ENCODE data around the gene RAB9A. TPM values are rescaled to one million over a fixed set of nuclear protein-coding genes. Genes with fewer than 3 reads are reported as not detected.
"Not testable (repeated sequence)": the region's sequence is repeated elsewhere in the genome, so short reads cannot be mapped to it uniquely, and the experiment has no call there.

Gene RAB9A
- total RNA-seq, 2 experiments from 2014 or later: 16.8 to 17.5 TPM

DNA sequence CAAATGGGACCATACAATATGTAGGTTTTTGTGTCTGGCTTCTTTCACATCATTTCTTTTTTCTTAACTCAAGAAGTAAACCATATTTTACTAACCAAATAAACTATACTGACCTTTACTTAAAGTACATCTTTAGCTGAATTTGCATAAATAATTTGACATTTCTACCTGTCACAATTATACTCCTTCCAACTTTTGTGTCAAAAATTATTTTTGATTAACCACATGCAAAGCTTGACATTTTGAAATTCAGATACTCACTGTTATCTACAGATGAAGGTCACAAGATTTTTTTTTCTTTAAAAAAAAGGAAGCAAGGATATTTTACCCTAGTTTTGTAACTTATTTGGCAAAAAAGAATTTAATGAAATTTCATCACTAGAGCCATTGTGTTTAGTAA is 12.0 kb upstream of the RAB9A start:
- H3K27ac Mint-ChIP-seq: no peak overlapping the region
- H3K4me1 Mint-ChIP-seq: peaks cover 3% of the 10 kb centered on the region
- no peaks in the 10 kb centered on the region for H3K27me3 Mint-ChIP-seq
- no peak overlapping the region for H3K4me3 Mint-ChIP-seq
- DNase-seq: no peak
- POLR2A ChIA-PET: no interaction called here
- H3K36me3 Mint-ChIP-seq (ENCODE audit: low read depth): no peaks in the 10 kb centered on the region
- CTCF ChIA-PET: no interaction called here
- H3K9me3 Mint-ChIP-seq: no peaks in the 10 kb centered on the region

GRCh38 chrX:13679700-13680099 is 9.2 kb upstream of the RAB9A start:
- DNase-seq; H3K27ac Mint-ChIP-seq; H3K4me1 Mint-ChIP-seq; H3K36me3 Mint-ChIP-seq (ENCODE audit: low read depth); POLR2A ChIA-PET; H3K9me3 Mint-ChIP-seq; H3K4me3 Mint-ChIP-seq; H3K27me3 Mint-ChIP-seq; CTCF ChIA-PET: not testable (repeated sequence)

GRCh38 chrX:13681595-13681994 is 7.3 kb upstream of the RAB9A start:
- POLR2A ChIA-PET: no interaction called here
- H3K36me3 Mint-ChIP-seq (ENCODE audit: low read depth): no peaks in the 10 kb centered on the region
- H3K27ac Mint-ChIP-seq: no peak overlapping the region
- H3K9me3 Mint-ChIP-seq: no peaks in the 10 kb centered on the region
- H3K4me3 Mint-ChIP-seq: no peak overlapping the region
- peaks cover 11% of the 10 kb centered on the region for H3K4me1 Mint-ChIP-seq
- no peaks in the 10 kb centered on the region for H3K27me3 Mint-ChIP-seq
- no peak for DNase-seq
- CTCF ChIA-PET: no interaction called here

DNA sequence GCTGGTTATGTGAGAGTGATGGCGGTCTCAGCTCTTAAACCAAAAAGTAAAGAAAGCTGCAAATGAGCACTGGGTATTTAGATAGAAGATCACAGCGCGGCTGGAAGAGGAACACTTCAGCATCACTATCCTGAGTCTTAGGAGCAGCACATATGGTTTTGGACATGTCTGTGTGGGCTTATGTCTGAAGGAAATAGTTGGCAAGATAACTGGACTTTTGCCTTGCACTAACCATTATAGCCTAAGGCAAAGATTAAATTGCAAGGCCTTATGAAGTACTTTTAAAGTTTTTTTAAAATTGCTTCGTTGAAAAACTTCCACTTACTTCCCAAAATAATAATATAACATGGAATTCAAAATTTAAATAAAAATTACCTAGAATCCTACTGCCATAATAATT is 4.6 kb upstream of the RAB9A start:
- Mint-ChIP-seq H3K27ac (no peak overlapping the region), H3K36me3 (ENCODE audit: low read depth) (no peaks in the 10 kb centered on the region), H3K4me3 (no peak overlapping the region), H3K9me3 (no peaks in the 10 kb centered on the region), H3K4me1 (peaks cover 22% of the 10 kb centered on the region), H3K27me3 (no peaks in the 10 kb centered on the region)
- ChIA-PET POLR2A (no interaction called here), CTCF (no interaction called here)
- DNase-seq: no peak

GRCh38 chrX:13685126-13685763 is 3.7 kb upstream of the RAB9A start:
- Mint-ChIP-seq H3K27me3 (no peaks in the 10 kb centered on the region), H3K27ac (no peak overlapping the region), H3K36me3 (ENCODE audit: low read depth) (peaks cover under 1% of the 10 kb centered on the region), H3K9me3 (no peaks in the 10 kb centered on the region), H3K4me1 (peaks cover 23% of the 10 kb centered on the region), H3K4me3 (no peak overlapping the region)
- DNase-seq: no peak
- ChIA-PET CTCF (no interaction called here), POLR2A (no interaction called here)

DNA sequence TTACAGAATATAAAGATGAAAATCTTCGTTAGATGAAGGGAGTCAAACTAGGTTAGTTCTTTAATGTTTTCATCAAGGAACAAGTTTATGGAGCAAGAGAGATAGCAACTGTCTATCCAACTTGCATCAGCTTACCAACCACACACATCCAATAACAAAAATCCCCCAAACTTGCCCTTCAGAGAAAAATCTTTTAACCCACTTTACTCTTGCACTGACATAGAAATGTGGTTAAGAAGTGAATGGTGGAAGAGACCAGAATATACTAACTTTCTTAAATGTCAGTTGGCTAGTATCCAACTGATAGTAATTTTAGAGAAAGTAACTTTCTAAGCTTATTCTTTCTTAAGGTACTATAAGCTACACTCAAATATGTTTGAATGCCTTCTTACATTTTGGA is 1.7 kb upstream of the RAB9A start:
- CTCF ChIA-PET: interaction anchor here (0.8 to 1.8 kb wide), 4 partner anchors 25 to 345 kb away, joined by 3 to 6 read pairs (median 3); no protein-coding TSS in a partner anchor
- DNase-seq: no peak
- Mint-ChIP-seq H3K27ac (no peak overlapping the region), H3K9me3 (no peaks in the 10 kb centered on the region), H3K27me3 (no peaks in the 10 kb centered on the region), H3K36me3 (ENCODE audit: low read depth) (peaks cover 6% of the 10 kb centered on the region), H3K4me1 (peaks cover 36% of the 10 kb centered on the region), H3K4me3 (no peak overlapping the region)
- POLR2A ChIA-PET: interaction anchor here (1.5 to 3.9 kb wide), 3 partner anchors 17 to 48 kb away, joined by 5 to 45 read pairs (median 8); partner anchors contain the start of genes OFD1, TCEANC and TRAPPC2

- H3K9me3 Mint-ChIP-seq: no peaks in the 10 kb centered on the region
- H3K4me3 Mint-ChIP-seq: peak overlapping the region; percentile 82
- H3K27ac Mint-ChIP-seq: peak overlapping the region; percentile 75
- H3K36me3 Mint-ChIP-seq (ENCODE audit: low read depth): peaks cover 6% of the 10 kb centered on the region
- H3K27me3 Mint-ChIP-seq: no peaks in the 10 kb centered on the region
- ChIA-PET CTCF (interaction anchor here (1.0 to 1.8 kb wide), 5 partner anchors 26 to 344 kb away, joined by 3 to 6 read pairs (median 3); no protein-coding TSS in a partner anchor), POLR2A (interaction anchor here (0.7 to 3.9 kb wide), 10 partner anchors 9 to 341 kb away, joined by 3 to 45 read pairs (median 6); partner anchors contain the start of genes OFD1, TCEANC and TRAPPC2)
- H3K4me1 Mint-ChIP-seq: peaks cover 48% of the 10 kb centered on the region
- DNase-seq: no peak
Measured at GRCh38 chrX:13688384-13688957, 457 bp upstream of the RAB9A start.

- peak overlapping the region; percentile 82 for H3K4me3 Mint-ChIP-seq
- CTCF ChIA-PET: interaction anchor here (2.0 kb wide), 1 partner anchor 27 kb away, joined by 7 read pairs; no protein-coding TSS in a partner anchor
- no peak for DNase-seq
- peaks cover 6% of the 10 kb centered on the region for H3K36me3 Mint-ChIP-seq (ENCODE audit: low read depth)
- no peaks in the 10 kb centered on the region for H3K27me3 Mint-ChIP-seq
- H3K27ac Mint-ChIP-seq: peak overlapping the region; percentile 74
- no peaks in the 10 kb centered on the region for H3K9me3 Mint-ChIP-seq
- H3K4me1 Mint-ChIP-seq: peaks cover 58% of the 10 kb centered on the region
- POLR2A ChIA-PET: interaction anchor here (1.5 to 3.9 kb wide), 4 partner anchors 7 to 45 kb away, joined by 6 to 45 read pairs (median 12); partner anchors contain the start of genes OFD1 and TRAPPC2
Measured at GRCh38 chrX:13689741-13690211, 848 bp downstream of the RAB9A start.

GRCh38 chrX:13690836-13691235 is 1.9 kb downstream of the RAB9A start:
- Mint-ChIP-seq H3K36me3 (ENCODE audit: low read depth) (peaks cover 13% of the 10 kb centered on the region), H3K4me1 (peaks cover 57% of the 10 kb centered on the region), H3K27me3 (no peaks in the 10 kb centered on the region), H3K27ac (no peak overlapping the region), H3K9me3 (no peaks in the 10 kb centered on the region), H3K4me3 (peak overlapping the region; percentile 82)
- POLR2A ChIA-PET: interaction anchor here (3.0 kb wide), 1 partner anchor 44 kb away, joined by 14 read pairs; the partner anchor contains the start of genes OFD1 and TRAPPC2
- DNase-seq: no peak
- CTCF ChIA-PET: interaction anchor here (2.0 kb wide), 1 partner anchor 28 kb away, joined by 7 read pairs; no protein-coding TSS in a partner anchor

- Mint-ChIP-seq H3K27me3 (no peaks in the 10 kb centered on the region), H3K4me3 (no peak overlapping the region), H3K36me3 (ENCODE audit: low read depth) (peaks cover 13% of the 10 kb centered on the region), H3K9me3 (no peaks in the 10 kb centered on the region), H3K27ac (no peak overlapping the region), H3K4me1 (peaks cover 60% of the 10 kb centered on the region)
- POLR2A ChIA-PET: interaction anchor here (1.2 to 3.0 kb wide), 2 partner anchors 22 to 43 kb away, joined by 3 to 14 read pairs; partner anchors contain the start of genes OFD1 and TRAPPC2
- no peak for DNase-seq
- CTCF ChIA-PET: interaction anchor here (1.2 kb wide), 1 partner anchor 42 kb away, joined by 3 read pairs; the partner anchor contains the start of genes OFD1 and TRAPPC2
Measured at GRCh38 chrX:13691841-13692371, 3.0 kb downstream of the RAB9A start.

DNA sequence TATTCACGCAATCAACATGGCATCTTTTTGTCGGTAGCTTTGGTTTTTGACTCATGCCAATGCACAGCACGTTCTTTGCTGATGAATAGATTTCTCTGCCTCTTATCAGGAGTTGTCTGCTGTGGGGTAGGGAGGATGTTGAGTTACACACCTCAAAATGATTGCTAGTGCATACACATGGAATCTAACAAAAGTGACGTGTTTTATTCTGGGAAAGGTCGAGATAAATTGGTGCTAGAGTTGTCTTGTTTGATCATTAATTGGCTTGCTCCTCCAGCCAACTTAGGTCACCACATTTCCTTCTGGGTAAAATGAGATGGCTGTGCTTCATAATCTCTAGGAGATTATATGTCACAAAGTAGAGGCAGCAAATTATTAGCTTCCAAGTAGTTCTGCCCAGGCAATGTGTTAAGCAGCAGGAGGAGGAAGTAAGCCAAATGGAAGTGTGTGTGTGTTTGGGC is 3.9 kb downstream of the RAB9A start:
- Mint-ChIP-seq H3K27me3 (no peaks in the 10 kb centered on the region), H3K36me3 (ENCODE audit: low read depth) (peaks cover 16% of the 10 kb centered on the region), H3K9me3 (no peaks in the 10 kb centered on the region), H3K4me3 (no peak overlapping the region), H3K4me1 (peaks cover 62% of the 10 kb centered on the region), H3K27ac (no peak overlapping the region)
- POLR2A ChIA-PET: interaction anchor here (1.2 to 3.0 kb wide), 2 partner anchors 23 to 42 kb away, joined by 3 to 14 read pairs; partner anchors contain the start of genes OFD1 and TRAPPC2
- CTCF ChIA-PET: interaction anchor here (1.2 kb wide), 1 partner anchor 41 kb away, joined by 3 read pairs; the partner anchor contains the start of genes OFD1 and TRAPPC2
- DNase-seq: no peak

DNA sequence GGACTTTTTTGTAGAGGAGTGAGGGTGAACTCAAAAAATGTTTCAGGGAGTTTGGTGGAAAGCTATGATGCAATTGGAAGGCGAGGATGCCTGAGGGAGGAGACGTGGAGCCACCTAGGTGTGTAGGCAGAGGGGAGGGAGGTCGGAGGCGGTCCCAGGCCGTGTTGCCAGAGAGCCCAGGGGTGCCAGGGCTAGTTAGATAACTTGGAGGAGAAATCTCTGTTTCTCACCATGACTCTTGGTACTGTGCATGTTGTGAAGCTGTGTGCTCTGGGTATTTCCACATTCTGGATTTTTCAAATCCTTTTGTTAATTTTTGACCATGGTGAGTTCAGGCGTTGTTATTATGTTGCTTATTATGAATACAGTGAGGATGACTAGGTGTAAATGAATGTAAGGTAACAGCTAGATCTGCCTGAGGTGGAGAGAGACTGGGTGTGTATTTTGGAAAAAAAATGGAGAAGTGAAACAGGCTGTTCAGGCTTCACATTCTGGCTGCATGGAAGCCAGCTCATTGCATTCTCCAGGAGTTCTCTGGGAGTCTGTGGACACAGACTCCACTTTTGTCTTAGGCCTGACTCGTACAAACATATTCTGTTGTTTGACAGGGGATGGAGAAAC is 4.5 kb downstream of the RAB9A start:
- Mint-ChIP-seq H3K4me1 (peaks cover 56% of the 10 kb centered on the region), H3K27ac (peak overlapping the region; percentile 12), H3K4me3 (no peak overlapping the region), H3K9me3 (no peaks in the 10 kb centered on the region), H3K27me3 (no peaks in the 10 kb centered on the region), H3K36me3 (ENCODE audit: low read depth) (peaks cover 16% of the 10 kb centered on the region)
- ChIA-PET CTCF (no interaction called here), POLR2A (interaction anchor here (1.2 kb wide), 1 partner anchor 24 kb away, joined by 3 read pairs; no protein-coding TSS in a partner anchor)
- DNase-seq: no peak
